ENCODE measurements around the gene UNC93B1.

UNC93B1 gene, protein sequence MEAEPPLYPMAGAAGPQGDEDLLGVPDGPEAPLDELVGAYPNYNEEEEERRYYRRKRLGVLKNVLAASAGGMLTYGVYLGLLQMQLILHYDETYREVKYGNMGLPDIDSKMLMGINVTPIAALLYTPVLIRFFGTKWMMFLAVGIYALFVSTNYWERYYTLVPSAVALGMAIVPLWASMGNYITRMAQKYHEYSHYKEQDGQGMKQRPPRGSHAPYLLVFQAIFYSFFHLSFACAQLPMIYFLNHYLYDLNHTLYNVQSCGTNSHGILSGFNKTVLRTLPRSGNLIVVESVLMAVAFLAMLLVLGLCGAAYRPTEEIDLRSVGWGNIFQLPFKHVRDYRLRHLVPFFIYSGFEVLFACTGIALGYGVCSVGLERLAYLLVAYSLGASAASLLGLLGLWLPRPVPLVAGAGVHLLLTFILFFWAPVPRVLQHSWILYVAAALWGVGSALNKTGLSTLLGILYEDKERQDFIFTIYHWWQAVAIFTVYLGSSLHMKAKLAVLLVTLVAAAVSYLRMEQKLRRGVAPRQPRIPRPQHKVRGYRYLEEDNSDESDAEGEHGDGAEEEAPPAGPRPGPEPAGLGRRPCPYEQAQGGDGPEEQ

DNA sequence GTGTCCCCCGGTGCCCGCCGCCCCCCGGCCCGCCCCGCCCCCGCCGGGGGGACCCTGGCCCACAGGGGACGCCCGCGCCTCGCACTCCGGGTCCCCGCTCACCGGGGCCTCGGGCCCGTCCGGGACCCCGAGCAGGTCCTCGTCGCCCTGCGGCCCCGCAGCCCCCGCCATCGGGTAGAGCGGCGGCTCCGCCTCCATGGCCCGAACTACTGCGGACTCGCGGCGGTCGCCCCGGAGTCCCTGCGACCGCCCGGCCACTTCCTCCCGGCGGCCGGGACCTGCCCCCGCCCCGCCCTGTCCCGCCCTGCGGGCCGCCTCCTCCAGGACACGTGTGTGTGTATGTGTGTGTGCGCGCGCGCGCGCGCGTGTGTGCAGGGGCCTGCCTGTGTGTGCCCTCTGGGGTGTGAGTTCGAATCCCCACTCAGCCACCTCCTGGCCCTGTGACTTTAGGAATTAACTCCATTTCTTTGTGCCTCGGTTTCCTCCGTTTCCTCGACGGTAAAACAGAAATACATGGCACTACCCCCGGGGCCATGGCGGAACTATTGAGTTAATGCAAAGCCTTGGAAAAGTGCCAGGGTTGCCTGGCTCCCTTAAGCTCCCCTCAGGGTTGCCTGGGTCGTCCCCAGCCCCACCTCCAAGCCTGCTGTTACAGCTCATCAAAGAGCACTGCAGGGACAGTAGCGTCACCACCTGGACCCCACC is at the start of gene UNC93B1:
UNC93B1 (minus strand) TSS at position 252 of the 705 bp plus-strand sequence; CDS start at position 198, 54 bp downstream.
- no peak for DNase-seq

DNA sequence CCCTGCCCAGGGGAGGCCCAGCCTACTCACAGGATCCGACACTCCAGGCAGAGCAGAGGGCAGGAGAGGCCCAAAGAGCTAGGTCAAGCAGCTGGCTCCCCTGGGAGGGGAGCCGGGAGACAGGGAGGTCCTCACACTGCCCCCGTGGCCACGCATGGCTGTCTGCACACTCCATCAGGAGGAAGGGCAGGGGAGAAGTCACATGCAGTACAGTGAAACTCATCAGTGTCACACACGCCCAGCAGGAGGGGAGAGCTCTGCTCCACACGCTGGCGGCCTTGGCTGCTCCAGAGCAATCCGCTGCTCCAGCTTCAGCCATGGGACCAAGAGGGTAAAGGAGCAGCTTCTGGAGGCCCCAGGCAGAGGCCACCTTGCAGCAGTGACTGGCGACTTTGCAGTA is 49.2 kb upstream of the UNC93B1 start:
- DNase-seq: no peak

DNA sequence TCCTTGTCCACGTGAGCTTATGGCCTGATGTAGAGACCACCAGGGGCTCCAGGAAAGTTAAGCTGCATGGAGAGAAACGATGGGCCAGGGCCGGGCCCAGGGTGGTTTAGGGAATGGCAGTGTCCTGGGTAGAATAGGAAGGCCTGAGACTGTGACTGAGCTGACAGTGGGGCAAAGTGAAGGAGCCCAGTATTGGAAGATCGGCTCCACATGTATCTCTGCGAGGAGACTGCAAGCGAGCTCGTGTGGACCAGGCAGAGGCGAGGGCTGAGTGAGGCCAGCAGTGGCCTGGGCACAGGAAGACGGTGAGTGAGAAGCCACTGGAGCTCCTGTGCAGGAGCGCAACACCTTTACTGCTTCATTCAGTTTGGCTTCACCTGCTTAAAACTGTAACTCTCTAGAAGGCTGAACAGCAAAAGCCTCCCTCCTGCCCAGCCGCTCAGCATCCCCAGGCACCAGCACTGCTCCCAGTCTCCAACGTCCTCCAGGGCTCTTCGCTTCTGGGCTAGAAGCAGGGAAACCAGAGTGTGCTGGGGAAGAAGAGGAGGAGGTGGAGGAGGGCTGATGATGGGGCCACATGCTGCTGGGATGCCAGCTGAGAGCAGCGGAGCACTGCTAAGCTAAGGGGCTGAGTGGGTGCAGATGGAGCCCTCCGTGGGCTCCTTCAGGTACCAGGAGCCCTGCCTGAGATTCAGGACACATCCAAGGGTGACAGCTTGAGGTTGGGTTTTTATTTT is 48.4 kb upstream of the UNC93B1 start:
- no peak for DNase-seq

DNA sequence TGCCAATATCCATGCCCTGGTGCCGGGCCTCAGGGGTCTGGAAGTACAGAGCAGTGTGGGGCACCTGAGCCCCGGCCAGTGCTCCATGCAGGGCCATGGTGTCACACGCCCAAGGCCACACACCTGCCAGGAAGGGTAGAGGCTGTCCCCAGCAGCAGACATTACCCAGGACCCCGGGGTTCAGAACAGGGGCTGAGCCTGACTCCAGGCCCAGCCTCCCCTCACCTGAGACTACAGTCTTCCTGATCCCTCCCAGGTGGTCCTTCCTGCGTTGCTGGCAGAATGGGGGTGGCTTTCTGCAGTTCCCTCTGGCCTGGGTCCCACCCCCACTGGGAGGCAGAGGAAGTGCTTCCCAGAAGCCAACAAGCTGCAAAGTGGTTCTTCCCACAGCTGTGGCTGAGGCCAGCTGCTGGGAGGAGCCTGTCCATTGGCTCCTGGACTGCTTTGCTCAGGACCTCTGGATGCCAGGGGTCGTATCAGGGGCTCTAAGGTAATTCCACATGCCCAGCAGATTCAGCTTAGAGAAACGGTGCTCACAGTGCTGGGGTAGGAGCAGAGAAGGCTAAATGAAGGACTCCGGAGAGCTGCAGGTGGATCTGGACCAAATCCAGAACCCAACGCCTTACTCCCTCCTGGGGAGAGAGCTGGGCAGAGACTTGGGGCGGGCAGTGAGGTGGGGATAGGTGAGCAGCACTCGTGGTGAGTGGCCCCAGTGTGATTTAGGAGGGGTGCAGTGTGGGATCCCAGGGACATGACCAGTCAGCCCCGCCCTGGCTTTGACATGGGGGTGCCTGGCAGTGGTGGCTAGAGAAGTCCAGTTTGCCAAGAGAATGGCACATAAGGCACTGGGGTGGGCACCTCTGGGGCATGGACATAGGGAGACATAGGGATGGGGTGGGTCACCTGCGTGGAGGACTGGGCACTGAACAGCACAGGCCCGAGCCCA is 47.6 kb upstream of the UNC93B1 start:
- DNase-seq: no peak

DNA sequence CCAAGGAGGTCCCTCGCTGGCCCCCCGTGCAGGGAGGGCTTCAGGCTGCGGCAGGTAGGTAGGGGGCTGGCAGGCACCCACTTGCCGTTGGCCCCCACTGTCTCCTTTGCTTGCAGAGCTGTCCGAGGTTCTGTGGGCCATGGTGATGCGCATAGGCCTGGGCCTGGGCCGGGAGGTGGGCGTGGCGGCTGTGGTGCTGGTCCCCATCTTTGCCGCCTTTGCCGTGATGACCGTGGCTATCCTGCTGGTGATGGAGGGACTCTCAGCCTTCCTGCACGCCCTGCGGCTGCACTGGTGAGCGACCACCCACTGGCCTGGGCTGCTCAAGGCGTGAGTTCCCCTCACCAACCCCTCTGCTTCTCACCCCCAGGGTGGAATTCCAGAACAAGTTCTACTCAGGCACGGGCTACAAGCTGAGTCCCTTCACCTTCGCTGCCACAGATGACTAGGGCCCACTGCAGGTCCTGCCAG is 46.5 kb upstream of the UNC93B1 start:
- no peak for DNase-seq

DNA sequence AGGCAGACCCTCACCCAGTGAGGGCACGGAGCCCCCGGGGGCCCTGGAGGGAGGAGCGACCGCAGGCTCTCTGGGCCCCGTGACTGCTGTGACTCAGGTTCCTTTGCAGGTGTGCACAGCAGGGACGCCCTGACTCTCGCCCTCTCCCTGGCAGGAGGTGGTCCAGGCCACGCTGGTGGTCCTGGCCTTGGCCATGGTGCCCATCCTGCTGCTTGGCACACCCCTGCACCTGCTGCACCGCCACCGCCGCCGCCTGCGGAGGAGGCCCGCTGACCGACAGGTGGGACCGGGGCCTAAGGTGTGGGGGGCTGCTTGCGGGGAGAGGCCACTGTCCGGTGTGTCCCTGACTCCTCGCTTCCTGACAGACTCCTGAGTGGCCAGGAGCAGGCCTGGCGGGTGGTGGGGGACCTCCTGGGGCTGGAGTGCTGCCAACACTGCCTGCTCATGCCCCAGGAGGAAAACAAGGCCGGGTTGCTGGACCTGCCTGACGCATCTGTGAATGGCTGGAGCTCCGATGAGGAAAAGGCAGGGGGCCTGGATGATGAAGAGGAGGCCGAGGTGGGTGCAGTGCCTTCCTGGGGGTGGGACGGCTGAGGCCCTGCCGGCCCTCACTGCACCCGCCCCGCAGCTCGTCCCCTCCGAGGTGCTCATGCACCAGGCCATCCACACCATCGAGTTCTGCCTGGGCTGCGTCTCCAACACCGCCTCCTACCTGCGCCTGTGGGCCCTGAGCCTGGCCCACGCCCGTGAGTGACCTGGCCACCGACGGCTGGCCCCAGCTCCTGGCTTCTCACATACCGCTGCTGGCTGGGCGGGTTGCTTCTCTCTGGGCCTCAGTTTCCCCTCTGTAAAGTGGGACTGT is 45.8 kb upstream of the UNC93B1 start:
- DNase-seq: no peak

DNA sequence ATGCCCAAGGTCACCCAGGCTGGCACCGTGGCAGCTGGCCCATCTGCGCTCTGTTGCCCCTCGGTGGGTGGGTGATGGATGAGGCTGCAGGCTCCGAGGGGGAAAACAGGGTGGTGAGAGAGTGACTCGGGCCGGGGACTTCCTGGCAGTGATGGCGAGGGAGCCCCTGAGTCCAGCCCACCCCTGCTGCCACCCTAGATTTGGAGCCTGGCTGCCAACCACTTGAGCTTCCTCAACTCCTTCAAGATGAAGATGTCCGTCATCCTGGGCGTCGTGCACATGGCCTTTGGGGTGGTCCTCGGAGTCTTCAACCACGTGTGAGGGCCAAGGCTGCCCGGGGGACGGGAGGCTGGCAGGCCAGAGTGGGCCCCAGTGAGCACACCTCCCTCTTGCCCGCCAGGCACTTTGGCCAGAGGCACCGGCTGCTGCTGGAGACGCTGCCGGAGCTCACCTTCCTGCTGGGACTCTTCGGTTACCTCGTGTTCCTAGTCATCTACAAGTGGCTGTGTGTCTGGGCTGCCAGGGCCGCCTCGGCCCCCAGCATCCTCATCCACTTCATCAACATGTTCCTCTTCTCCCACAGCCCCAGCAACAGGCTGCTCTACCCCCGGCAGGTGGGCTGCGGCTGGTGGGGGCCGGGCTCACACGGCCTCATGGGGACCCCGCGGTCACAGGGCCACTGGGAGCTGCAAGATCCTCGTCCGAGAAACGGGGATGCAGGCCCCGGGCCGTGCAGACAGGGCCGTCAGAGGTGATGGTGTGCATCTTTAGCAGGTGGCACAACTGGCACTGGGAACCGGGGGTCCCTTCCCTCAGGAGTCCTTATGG is 45.0 kb upstream of the UNC93B1 start:
- DNase-seq: no peak

DNA sequence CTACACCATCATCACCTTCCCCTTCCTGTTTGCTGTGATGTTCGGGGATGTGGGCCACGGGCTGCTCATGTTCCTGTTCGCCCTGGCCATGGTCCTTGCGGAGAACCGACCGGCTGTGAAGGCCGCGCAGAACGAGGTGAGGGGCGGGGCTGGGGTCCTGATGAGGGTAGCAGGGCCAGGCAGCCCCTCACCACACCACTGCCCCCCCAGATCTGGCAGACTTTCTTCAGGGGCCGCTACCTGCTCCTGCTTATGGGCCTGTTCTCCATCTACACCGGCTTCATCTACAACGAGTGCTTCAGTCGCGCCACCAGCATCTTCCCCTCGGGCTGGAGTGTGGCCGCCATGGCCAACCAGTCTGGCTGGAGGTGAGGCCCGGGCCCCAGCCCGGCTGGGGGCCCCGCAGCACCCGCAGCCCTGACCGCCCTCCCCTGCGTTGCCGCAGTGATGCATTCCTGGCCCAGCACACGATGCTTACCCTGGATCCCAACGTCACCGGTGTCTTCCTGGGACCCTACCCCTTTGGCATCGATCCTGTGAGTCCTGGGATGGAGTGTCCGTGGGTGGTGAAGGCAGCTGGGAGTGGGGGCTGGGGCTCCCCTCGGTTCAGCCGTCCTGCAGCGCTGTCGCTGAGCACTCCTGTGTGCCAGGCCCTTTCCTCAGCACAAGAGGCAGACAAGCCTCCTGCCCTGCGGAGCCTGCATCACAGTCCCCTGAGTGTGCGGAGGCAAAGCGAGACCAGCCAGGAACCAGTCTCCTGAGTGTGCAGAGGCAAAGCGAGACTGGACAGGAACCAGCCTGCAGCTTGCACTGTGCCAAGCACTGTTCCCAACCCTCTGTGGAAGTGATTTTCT is 43.8 kb upstream of the UNC93B1 start:
- DNase-seq: no peak

DNA sequence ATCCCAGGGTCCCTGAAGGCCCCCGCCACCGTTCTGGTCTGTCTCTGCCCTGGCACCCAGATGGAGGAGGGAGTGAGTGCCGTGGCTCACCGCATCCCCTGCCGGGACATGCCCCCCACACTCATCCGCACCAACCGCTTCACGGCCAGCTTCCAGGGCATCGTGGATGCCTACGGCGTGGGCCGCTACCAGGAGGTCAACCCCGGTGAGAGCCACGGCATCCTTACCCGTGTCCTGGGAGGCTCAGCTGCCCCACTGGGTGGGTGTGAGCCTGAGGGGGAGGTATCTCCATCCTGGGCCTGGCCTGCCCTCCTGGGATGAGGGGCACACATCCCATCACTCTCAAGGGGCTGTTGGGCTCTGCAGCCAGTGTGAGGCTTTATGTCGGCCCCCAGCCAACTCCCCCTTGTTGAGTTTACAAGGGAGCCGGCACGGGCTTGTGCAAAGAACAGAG is 41.0 kb upstream of the UNC93B1 start:
- DNase-seq: no peak

DNA sequence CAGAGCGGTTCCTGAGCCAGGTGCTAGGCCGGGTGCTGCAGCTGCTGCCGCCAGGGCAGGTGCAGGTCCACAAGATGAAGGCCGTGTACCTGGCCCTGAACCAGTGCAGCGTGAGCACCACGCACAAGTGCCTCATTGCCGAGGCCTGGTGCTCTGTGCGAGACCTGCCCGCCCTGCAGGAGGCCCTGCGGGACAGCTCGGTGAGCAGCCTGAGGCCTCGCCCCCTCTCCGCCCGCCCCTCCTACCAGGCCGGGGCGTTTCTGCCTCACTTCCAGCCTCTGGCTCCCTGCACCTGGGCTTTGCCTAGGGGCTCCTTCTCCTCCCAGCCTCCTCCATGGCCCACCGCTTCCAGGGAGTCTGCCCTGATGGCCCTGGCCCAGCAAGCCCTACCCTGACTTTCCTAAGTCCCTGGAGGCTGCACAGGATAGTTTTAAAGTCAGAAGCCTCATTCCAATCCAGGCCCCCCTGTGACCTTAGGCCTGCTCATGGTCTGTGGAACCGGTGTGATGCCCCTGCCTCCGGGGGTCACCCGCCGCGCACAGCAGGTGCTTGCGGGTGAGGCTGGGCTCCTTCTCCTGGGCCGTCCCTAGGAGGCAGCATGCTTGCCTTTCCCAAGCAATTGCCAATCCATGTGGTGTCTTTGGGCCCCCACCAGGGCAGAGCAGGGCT is 40.4 kb upstream of the UNC93B1 start:
- DNase-seq: no peak

DNA sequence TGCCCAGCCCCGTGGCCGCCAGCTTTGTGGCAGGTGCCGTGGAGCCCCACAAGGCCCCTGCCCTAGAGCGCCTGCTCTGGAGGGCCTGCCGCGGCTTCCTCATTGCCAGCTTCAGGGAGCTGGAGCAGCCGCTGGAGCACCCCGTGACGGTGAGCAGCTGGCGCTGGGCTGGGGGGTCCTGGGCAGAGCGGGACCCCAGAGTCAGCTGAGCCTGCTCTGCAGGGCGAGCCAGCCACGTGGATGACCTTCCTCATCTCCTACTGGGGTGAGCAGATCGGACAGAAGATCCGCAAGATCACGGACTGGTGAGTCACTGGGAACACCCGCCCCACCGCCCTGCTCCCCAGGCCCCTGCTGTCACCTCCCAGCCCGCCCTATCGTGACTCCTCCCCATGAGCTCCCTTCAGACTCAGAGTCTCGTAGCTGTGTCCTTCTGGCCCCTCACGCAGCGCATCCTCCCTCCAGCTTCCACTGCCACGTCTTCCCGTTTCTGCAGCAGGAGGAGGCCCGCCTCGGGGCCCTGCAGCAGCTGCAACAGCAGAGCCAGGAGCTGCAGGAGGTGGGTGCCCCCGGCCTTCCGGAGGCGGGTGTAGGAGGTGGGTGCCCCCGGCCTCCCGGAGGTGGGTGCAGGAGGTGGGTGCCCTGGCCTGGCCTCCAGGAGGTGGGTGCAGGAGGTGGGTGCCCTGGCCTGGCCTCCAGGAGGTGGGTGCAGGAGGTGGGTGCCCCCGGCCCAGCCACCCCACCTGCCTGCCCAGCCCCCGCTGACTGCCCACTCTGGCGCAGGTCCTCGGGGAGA is 39.6 kb upstream of the UNC93B1 start:
- DNase-seq: no peak

DNA sequence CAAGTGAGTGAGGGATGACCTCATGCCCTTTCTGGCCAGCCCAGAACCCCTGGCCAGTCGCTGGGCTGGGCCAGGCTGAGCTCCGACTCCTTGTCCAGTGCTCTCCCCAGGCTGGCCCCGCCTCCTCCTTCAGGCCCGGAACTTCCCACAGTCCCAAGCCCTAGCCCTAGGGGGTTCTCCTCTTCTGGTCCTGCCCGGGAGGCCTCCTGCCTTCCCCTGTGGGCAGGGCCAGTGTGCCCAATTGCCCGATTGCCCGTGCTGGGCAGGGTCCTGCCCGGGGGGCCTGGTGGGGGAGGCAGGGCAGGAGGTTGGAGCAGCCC is 39.1 kb upstream of the UNC93B1 start:
- no peak for DNase-seq

DNA sequence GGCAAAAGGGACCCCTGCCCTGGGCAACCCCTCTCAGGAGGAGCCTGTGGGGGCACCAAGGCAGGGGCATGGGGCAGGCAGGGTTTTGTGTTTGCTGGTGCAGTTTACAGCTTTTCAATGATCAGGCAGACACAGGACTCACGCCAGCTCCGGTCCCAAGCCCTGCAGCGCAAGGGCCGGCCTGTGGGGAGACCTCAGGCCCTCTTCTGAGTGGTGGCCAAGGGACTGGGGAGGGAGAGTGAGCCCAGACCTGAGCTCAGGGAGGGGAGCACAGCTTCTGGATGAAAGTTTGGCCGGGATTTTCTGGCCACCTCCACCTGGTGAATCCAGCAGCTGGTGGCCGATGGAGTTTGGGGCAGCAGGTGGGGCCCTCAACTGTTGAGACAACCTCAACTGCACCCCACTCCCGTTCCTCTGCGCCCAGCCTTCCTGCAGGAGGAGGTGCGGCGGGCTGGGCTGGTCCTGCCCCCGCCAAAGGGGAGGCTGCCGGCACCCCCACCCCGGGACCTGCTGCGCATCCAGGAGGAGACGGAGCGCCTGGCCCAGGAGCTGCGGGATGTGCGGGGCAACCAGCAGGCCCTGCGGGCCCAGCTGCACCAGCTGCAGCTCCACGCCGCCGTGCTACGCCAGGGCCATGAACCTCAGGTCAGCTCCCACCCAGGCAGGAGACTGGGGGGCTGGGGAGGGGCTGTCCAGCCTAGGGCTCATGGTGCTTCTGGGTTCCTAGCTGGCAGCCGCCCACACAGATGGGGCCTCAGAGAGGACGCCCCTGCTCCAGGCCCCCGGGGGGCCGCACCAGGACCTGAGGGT is 38.5 kb upstream of the UNC93B1 start:
- no peak for DNase-seq

DNA sequence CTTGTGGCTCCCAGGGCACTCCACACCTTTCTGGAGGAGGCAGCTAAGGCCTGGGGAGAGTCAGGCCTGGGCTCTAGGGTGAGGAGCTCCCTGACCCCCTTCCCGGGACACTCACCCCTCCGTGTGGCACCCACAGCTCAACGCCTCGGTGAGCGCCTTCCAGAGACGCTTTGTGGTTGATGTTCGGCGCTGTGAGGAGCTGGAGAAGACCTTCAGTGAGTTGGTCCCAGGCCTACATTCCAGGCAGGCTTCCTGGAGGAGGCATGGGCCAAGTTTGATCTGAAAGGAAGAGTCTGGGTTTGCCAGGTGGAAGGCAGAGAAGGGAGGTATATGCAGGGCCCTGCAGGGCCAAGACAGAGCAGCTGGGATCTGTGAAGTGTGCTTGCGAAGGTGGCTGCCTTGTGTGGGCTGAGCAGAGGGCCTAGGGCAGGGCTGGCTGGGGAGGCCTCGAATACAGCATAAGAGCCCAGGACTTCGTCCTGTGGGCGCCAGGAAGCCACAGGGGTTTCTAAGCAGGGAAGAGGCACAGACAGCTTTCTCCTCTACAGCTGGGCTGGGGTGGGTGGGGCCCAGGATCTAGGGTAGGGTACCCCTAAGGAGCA is 37.8 kb upstream of the UNC93B1 start:
- no peak for DNase-seq

DNA sequence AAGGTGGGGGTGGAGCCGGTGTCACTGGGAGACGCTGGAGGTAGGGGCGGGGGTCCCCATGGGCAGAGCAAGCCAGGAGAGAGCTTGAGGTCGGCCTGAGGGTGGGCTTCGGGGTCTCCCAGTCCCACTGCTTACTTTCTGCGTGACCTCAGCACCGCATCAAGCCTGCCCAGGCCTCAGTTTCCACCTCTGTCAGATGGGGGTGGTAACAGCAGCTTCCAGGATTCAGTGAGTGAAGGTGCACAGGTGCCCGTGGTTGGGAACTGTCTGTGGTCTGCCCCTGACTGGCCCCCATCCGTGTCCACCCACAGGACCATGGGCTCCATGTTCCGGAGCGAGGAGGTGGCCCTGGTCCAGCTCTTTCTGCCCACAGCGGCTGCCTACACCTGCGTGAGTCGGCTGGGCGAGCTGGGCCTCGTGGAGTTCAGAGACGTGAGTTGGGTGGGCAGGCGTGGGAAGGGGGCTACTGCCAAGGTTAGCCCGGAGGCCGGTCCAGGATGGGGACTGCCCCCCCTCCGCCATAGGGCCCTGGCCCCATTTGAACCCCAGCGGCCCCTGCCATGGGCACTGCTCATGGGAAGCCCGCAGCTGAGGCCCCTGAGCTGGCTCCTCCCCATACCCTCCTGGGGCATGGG is 37.2 kb upstream of the UNC93B1 start:
- no peak for DNase-seq

Data from NCI-H524 treated with DMSO at 0.1 percent for 48 hours (cell line).